ENCODE measurements around the gene PDLIM3.

GRCh38 chr4:185469580-185470154 lies 65.6 kb downstream of the PDLIM3 start:
- TF ChIP-seq CTCF (conservative IDR thresholded peaks at IDR 0.05 in 1 of 2, IDR thresholded peaks at IDR 0.05 in 1 of 2; ENCODE audit: extremely low read depth in 1 of 2, insufficient read depth in 1 of 2, low read depth in 1 of 2, low read length in 2 of 2) (no peak), EZH2 (IDR thresholded peaks at IDR 0.05; ENCODE audit: borderline replicate concordance, low read length) (no peak)

Data from mammary epithelial cell (primary cell).